Nephron progenitor cell (in vitro differentiated cells): Measurements from ENCODE around the gene MACROD2.

Experiments
- DNase-seq: peaks from one replicate; pipeline ENCODE4 v3.0.0; 2021
- H3K27ac Mint-ChIP-seq: 2 replicates; pipeline ENCODE4 v1.8.0; 2021; ENCODE audit warnings: mild to moderate bottlenecking, moderate library complexity, mixed read lengths
- H3K27me3 Mint-ChIP-seq: 2 replicates; pipeline ENCODE4 v1.8.0; 2021; ENCODE audit warnings: mild to moderate bottlenecking, low read depth, mixed read lengths; ENCODE audit not compliant: poor library complexity
- H3K36me3 Mint-ChIP-seq: 2 replicates; pipeline ENCODE4 v1.8.0; 2021; ENCODE audit warnings: low read depth, mixed read lengths
- H3K4me1 Mint-ChIP-seq: 2 replicates; pipeline ENCODE4 v1.8.0; 2021; ENCODE audit warnings: mixed read lengths
- H3K4me3 Mint-ChIP-seq: 2 replicates; pipeline ENCODE4 v1.8.0; 2021; ENCODE audit warnings: mild to moderate bottlenecking, moderate library complexity, mixed read lengths
- H3K9me3 Mint-ChIP-seq: 2 replicates; pipeline ENCODE4 v1.8.0; 2021; ENCODE audit warnings: mild to moderate bottlenecking, moderate library complexity, mixed read lengths
- TF ChIP-seq, protein P1 (sequence below): fragments of 200-600 bp; sonication (generic); IDR thresholded peaks from 2 replicates; pipeline ENCODE4 v1.5.0; 2021; ENCODE audit warnings: antibody characterized with exemption

The MACROD2 gene

DNA sequence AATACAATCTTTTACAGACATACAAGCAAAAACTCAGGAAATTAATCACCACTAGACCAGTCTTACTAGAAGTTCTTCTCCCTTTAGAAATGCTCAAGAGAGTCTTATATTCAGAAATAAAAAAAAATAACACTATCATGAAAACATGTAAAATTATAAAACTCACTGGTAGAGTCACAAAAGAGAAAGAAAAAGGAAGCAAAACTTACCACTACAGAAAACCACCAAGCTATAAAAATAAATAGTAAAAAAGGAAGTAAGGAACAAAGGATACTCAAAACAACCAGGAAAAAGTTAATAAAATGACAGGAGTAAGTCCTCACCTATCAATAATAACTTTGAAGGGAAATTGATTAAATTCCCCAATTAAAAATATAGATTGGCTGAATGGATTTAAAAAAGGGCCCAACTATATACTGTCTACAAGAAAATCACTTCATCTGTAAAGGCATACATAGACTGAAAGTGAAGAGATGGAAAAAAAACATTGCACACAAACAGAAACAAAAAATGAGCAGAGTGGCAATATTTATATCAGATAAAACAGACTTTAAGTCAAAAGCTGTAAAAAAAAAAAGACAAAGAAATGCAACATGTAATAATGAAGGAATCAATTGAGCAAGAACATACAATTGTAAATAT, 2088.4 kb downstream of the MACROD2 start:
- Mint-ChIP-seq H3K36me3 (no peaks in the 10 kb centered on the region), H3K4me3 (no peak overlapping the region), H3K27ac (no peak overlapping the region), H3K27me3 (no peaks in the 10 kb centered on the region), H3K4me1 (no peaks in the 10 kb centered on the region), H3K9me3 (peaks cover 15% of the 10 kb centered on the region)
- TF ChIP-seq, protein P1, sequence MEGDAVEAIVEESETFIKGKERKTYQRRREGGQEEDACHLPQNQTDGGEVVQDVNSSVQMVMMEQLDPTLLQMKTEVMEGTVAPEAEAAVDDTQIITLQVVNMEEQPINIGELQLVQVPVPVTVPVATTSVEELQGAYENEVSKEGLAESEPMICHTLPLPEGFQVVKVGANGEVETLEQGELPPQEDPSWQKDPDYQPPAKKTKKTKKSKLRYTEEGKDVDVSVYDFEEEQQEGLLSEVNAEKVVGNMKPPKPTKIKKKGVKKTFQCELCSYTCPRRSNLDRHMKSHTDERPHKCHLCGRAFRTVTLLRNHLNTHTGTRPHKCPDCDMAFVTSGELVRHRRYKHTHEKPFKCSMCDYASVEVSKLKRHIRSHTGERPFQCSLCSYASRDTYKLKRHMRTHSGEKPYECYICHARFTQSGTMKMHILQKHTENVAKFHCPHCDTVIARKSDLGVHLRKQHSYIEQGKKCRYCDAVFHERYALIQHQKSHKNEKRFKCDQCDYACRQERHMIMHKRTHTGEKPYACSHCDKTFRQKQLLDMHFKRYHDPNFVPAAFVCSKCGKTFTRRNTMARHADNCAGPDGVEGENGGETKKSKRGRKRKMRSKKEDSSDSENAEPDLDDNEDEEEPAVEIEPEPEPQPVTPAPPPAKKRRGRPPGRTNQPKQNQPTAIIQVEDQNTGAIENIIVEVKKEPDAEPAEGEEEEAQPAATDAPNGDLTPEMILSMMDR: no peak
- no peak for DNase-seq

DNA sequence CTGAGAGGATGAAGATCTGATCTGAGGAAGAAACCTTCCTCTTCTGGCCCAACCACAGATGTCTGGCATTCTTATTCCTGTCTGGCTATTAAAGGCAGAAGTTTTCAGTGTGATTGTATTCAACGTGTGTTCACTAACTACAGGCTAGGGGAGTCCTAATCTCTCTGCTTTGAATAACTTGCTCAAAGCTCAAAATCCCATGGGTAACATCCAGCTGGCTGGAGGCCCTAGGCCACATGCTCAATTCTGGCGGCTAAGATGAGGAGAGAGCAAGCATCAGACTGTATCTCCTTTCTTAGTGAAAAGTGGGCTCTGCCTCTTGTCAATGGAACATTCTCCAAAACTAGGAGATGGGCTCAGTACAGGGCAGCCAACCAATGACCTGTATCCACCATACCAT, 2099.9 kb downstream of the MACROD2 start:
- no peak overlapping the region for H3K4me3 Mint-ChIP-seq
- H3K27me3 Mint-ChIP-seq: no peaks in the 10 kb centered on the region
- H3K4me1 Mint-ChIP-seq: no peaks in the 10 kb centered on the region
- no peak for DNase-seq
- peaks cover 9% of the 10 kb centered on the region for H3K9me3 Mint-ChIP-seq
- no peaks in the 10 kb centered on the region for H3K36me3 Mint-ChIP-seq
- TF ChIP-seq, protein P1: no peak
- no peak overlapping the region for H3K27ac Mint-ChIP-seq

DNA sequence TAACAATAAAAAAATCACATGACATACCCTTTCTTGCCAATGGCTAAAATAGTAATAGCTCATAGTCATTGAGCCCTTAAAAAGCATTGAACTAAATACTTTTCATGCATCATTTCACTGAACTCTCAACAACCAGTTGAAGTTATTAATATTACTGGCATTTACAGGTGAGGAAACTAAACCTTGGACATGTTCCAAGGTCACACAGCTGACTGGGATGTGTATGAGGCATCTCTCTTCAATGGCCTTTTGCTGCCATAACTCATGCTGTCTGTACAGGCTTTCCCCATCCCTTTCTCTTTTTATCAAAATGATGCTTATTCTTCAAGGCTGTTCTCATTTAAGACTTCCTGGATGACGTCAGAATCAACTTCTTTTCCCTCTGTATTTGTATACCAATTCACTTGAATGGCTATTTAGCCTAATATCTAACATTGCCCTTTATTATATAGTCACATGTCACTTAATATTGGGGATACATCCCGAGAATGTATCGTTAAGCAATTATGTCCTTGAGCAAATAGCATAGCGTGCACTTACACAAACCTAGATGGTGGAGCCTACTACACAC, 2101.5 kb downstream of the MACROD2 start:
- TF ChIP-seq, protein P1: no peak
- H3K4me3 Mint-ChIP-seq: no peak overlapping the region
- no peaks in the 10 kb centered on the region for H3K36me3 Mint-ChIP-seq
- no peaks in the 10 kb centered on the region for H3K27me3 Mint-ChIP-seq
- no peak overlapping the region for H3K27ac Mint-ChIP-seq
- no peaks in the 10 kb centered on the region for H3K4me1 Mint-ChIP-seq
- no peak for DNase-seq
- no peaks in the 10 kb centered on the region for H3K9me3 Mint-ChIP-seq

DNA sequence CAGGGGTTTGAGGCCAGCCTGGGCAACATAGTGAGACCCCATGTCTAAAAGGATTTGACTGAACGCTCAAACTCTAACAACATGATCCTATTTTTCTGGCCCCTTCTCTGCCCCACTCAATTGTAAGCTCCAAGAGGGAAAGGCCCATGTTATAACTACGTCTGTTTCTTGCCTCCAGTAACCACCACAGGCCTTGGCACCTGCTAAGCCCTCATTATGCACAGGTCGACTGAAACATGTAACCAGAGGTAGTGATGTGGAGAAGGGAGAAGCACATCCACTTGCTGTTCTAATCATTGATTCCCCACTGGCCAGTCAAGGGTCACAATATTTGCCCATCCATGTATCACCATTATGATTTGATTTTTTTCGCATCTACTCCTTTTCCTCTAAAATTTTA, 2102.5 kb downstream of the MACROD2 start:
- Mint-ChIP-seq H3K9me3 (no peaks in the 10 kb centered on the region), H3K27ac (no peak overlapping the region), H3K27me3 (no peaks in the 10 kb centered on the region), H3K4me1 (no peaks in the 10 kb centered on the region), H3K36me3 (no peaks in the 10 kb centered on the region), H3K4me3 (no peak overlapping the region)
- TF ChIP-seq, protein P1: no peak
- DNase-seq: no peak

DNA sequence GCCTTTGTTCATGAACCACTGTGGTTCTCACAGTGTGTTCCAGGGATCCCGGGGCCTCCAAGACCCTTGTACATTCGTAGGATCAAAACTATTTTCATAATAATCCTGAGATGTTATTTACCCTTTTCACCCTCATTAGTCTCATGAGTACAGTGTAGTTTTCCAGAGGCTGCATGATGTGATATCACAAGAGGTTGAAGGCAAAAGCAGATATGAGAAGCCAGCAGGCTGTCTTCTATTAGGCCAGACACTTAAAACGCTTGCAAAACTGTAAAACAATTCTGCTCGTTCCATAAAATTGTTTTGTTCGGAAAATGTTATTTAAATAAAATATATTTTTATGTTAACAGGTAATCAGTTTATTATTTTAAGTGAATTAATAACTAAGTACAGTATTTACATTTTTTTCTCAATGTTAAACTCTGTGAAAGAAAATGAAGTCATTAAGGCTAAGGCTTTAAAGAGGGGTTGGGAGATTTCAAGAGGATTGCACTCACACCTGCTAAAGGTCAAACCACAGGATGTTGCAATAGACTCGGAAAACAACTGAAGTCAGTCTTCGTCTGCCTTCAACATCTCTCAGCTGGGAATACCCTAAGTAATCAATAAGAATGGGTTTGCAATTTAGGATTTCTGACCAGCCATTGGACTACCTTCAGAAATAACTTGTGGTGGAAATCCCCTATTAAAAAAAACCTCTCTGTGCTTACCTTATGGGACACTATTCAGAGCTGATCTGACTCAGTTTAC, 2103.7 kb downstream of the MACROD2 start:
- Mint-ChIP-seq H3K36me3 (no peaks in the 10 kb centered on the region), H3K27ac (no peak overlapping the region), H3K4me1 (no peaks in the 10 kb centered on the region), H3K9me3 (no peaks in the 10 kb centered on the region), H3K4me3 (no peak overlapping the region), H3K27me3 (no peaks in the 10 kb centered on the region)
- no peak for DNase-seq
- TF ChIP-seq, protein P1: no peak
